ENCODE data around the gene OR4D9. TPM values are rescaled to one million over a fixed set of nuclear protein-coding genes. Genes with fewer than 3 reads are reported as not detected.

Gene OR4D9
- total RNA-seq, 2 donors from 2014 or later: not detected

- H3K4me1 ChIP-seq (ENCODE audit: control insufficient read depth, insufficient read depth, low read length): no peaks in the 10 kb centered on the region
- DNase-seq: no peak
- no peak overlapping the region for H3K4me3 Mint-ChIP-seq
- no peak overlapping the region for H3K9ac ChIP-seq (ENCODE audit: extremely low read depth, low read length, poor library complexity, severe bottlenecking)
- WGBS, 2 experiments (ENCODE audit: insufficient coverage in 1 of 2, insufficient read length in 1 of 2): 96% methylated on average over 3 to 4 of the region's 5 CpGs
- no peaks in the 10 kb centered on the region for H3K27me3 Mint-ChIP-seq (ENCODE audit: insufficient read depth)
- H3K9me3 ChIP-seq (ENCODE audit: control insufficient read depth, low read length): no peaks in the 10 kb centered on the region
- H3K27ac Mint-ChIP-seq: peak overlapping the region; percentile 79
- H3K36me3 Mint-ChIP-seq (ENCODE audit: low read depth): no peaks in the 10 kb centered on the region
- no peak for TF ChIP-seq CTCF (conservative IDR thresholded peaks at IDR 0.05)
- H3K9me3 Mint-ChIP-seq: no peaks in the 10 kb centered on the region
- no peak overlapping the region for H3K4me3 ChIP-seq (ENCODE audit: low read length)
- no peaks in the 10 kb centered on the region for H3K27me3 ChIP-seq (ENCODE audit: control insufficient read depth, insufficient read depth, low read length, poor library complexity, severe bottlenecking)
- H3K4me1 Mint-ChIP-seq: peaks cover 16% of the 10 kb centered on the region
- H3K27ac ChIP-seq (ENCODE audit: low read depth, low read length): no peak overlapping the region
- H3K36me3 ChIP-seq (ENCODE audit: control insufficient read depth, insufficient read depth, low read length): no peaks in the 10 kb centered on the region
These were observed 36.9 kb downstream of the OR4D9 start for GRCh38 chr11:59548309-59548656.

GRCh38 chr11:59550368-59550841 lies 39.1 kb downstream of the OR4D9 start:
- H3K4me3 ChIP-seq (ENCODE audit: low read length): peak overlapping the region; percentile 97
- H3K9me3 ChIP-seq (ENCODE audit: control insufficient read depth, low read length): no peaks in the 10 kb centered on the region
- Mint-ChIP-seq H3K27ac (peak overlapping the region; percentile 93), H3K36me3 (ENCODE audit: low read depth) (no peaks in the 10 kb centered on the region), H3K4me1 (peaks cover 16% of the 10 kb centered on the region), H3K9me3 (no peaks in the 10 kb centered on the region), H3K4me3 (peak overlapping the region; percentile 75), H3K27me3 (ENCODE audit: insufficient read depth) (peaks cover 3% of the 10 kb centered on the region)
- WGBS, 2 experiments (ENCODE audit: insufficient coverage in 1 of 2, insufficient read length in 1 of 2): 0% methylated on average over 29 to 31 of the region's 31 CpGs
- peak overlapping the region; percentile 27 for H3K27ac ChIP-seq (ENCODE audit: low read depth, low read length)
- H3K27me3 ChIP-seq (ENCODE audit: control insufficient read depth, insufficient read depth, low read length, poor library complexity, severe bottlenecking): no peaks in the 10 kb centered on the region
- DNase-seq: peak; percentile 98
- peak overlapping the region; percentile 41 for H3K9ac ChIP-seq (ENCODE audit: extremely low read depth, low read length, poor library complexity, severe bottlenecking)
- peak; percentile 69 for TF ChIP-seq CTCF (conservative IDR thresholded peaks at IDR 0.05)
- H3K4me1 ChIP-seq (ENCODE audit: control insufficient read depth, insufficient read depth, low read length): no peaks in the 10 kb centered on the region
- no peaks in the 10 kb centered on the region for H3K36me3 ChIP-seq (ENCODE audit: control insufficient read depth, insufficient read depth, low read length)

- Mint-ChIP-seq H3K36me3 (ENCODE audit: low read depth) (no peaks in the 10 kb centered on the region), H3K4me1 (peaks cover 16% of the 10 kb centered on the region), H3K27me3 (ENCODE audit: insufficient read depth) (peaks cover 6% of the 10 kb centered on the region), H3K9me3 (no peaks in the 10 kb centered on the region), H3K4me3 (peak overlapping the region; percentile 75), H3K27ac (peak overlapping the region; percentile 93)
- no peaks in the 10 kb centered on the region for H3K4me1 ChIP-seq (ENCODE audit: control insufficient read depth, insufficient read depth, low read length)
- peak; percentile 93 for DNase-seq
- 0 to 1% methylated on average over 23 to 33 of the region's 34 CpGs for WGBS, 2 experiments (ENCODE audit: insufficient coverage in 1 of 2, insufficient read length in 1 of 2)
- H3K9me3 ChIP-seq (ENCODE audit: control insufficient read depth, low read length): no peaks in the 10 kb centered on the region
- H3K4me3 ChIP-seq (ENCODE audit: low read length): peak overlapping the region; percentile 97
- H3K36me3 ChIP-seq (ENCODE audit: control insufficient read depth, insufficient read depth, low read length): no peaks in the 10 kb centered on the region
- H3K27ac ChIP-seq (ENCODE audit: low read depth, low read length): peak overlapping the region; percentile 27
- H3K27me3 ChIP-seq (ENCODE audit: control insufficient read depth, insufficient read depth, low read length, poor library complexity, severe bottlenecking): no peaks in the 10 kb centered on the region
- H3K9ac ChIP-seq (ENCODE audit: extremely low read depth, low read length, poor library complexity, severe bottlenecking): peak overlapping the region; percentile 41
- TF ChIP-seq CTCF (conservative IDR thresholded peaks at IDR 0.05): no peak
These were observed 39.7 kb downstream of the OR4D9 start for GRCh38 chr11:59550842-59551658.
